HepG2 (cell line): ENCODE data around the gene ZDHHC7. TPM values are rescaled to one million over a fixed set of nuclear protein-coding genes. Genes with fewer than 3 reads are reported as not detected.

Source experiments
- CBX5 ChIP-seq: sonication (generic); formaldehyde crosslinking; IDR thresholded peaks from 2 replicates; pipeline ENCODE4 v1.4.0; 2020; ENCODE audit warnings: missing genetic modification reagents, borderline replicate concordance
- DNMT1 ChIP-seq: sonication (generic); formaldehyde crosslinking; IDR thresholded peaks from 2 replicates; pipeline ENCODE4 v1.5.1; 2020; ENCODE audit warnings: mild to moderate bottlenecking, missing genetic modification reagents
- HNRNPLL ChIP-seq: fragments of 200-400 bp; formaldehyde crosslinking; IDR thresholded peaks from 2 replicates; pipeline ENCODE4 v1.6.1; 2017; ENCODE audit warnings: mild to moderate bottlenecking, low read depth, low read length; ENCODE audit not compliant: poor library complexity, severe bottlenecking
- SKI ChIP-seq: fragments of 450-650 bp; IDR thresholded peaks from one replicate; pipeline ENCODE4 v1.6.1; 2018; ENCODE audit warnings: mild to moderate bottlenecking; ENCODE audit not compliant: partially characterized antibody
- SNRNP70 ChIP-seq: fragments of 200-400 bp; formaldehyde crosslinking; IDR thresholded peaks from 2 replicates; pipeline ENCODE4 v1.6.1; 2017; ENCODE audit warnings: mild to moderate bottlenecking, low read depth, low read length, moderate library complexity
- TAF1 ChIP-seq: sonication (generic); formaldehyde crosslinking; IDR thresholded peaks from 2 replicates; pipeline ENCODE4 v1.4.0; 2020; ENCODE audit warnings: missing genetic modification reagents
- ZBTB7A ChIP-seq: sonication (generic); formaldehyde crosslinking; IDR thresholded peaks from 2 replicates; pipeline ENCODE4 v1.8.0; 2022; ENCODE audit warnings: mild to moderate bottlenecking, missing genetic modification reagents
- ZBTB7B ChIP-seq: sonication (generic); formaldehyde crosslinking; IDR thresholded peaks from 2 replicates; pipeline ENCODE4 v1.4.0; 2020; ENCODE audit warnings: missing genetic modification reagents
- ZFYVE20 ChIP-seq: sonication (generic); formaldehyde crosslinking; IDR thresholded peaks from 2 replicates; pipeline ENCODE4 v1.8.0; 2023; ENCODE audit warnings: low read depth, mild to moderate bottlenecking, moderate library complexity, missing genetic modification reagents, borderline replicate concordance
- ZNF292 ChIP-seq: sonication (generic); formaldehyde crosslinking; IDR thresholded peaks from 2 replicates; pipeline ENCODE4 v1.8.1; 2022; ENCODE audit warnings: mild to moderate bottlenecking, low read depth, missing genetic modification reagents, borderline replicate concordance
- ZNF503 ChIP-seq: sonication (generic); formaldehyde crosslinking; IDR thresholded peaks from 2 replicates; pipeline ENCODE4 v1.4.0; 2020; ENCODE audit warnings: missing genetic modification reagents
- ZNF510 ChIP-seq: sonication (generic); formaldehyde crosslinking; IDR thresholded peaks from 2 replicates; pipeline ENCODE4 v1.4.0; 2020; ENCODE audit warnings: low read depth, mild to moderate bottlenecking, missing genetic modification reagents
- ZNF576 ChIP-seq: sonication (generic); formaldehyde crosslinking; IDR thresholded peaks from 2 replicates; pipeline ENCODE4 v1.4.0; 2020; ENCODE audit warnings: mild to moderate bottlenecking, missing genetic modification reagents
- ZNF614 ChIP-seq: IDR thresholded peaks from 2 replicates; pipeline ENCODE4 v1.6.1; 2018; ENCODE audit warnings: missing biosample characterization, missing genetic modification reagents, inconsistent platforms, borderline replicate concordance
- ZNF75D ChIP-seq: sonication (generic); formaldehyde crosslinking; IDR thresholded peaks from 2 replicates; pipeline ENCODE4 v1.8.1; 2023; ENCODE audit warnings: missing genetic modification reagents, mild to moderate bottlenecking, borderline replicate concordance
- ZNF879 ChIP-seq: sonication (generic); formaldehyde crosslinking; IDR thresholded peaks from 2 replicates; pipeline ENCODE4 v1.8.1; 2023; ENCODE audit warnings: missing genetic modification reagents
- polyA plus RNA-seq, 8 experiments: library from polyadenylated mRNA; depleted of rRNA in 3 of 8; stranded (reverse) in 7 of 8; unstranded in 1 of 8; fragments of >200 nt; fragmentation: Illumina TruSeq in 4 of 8; extraction: Trizol in 4 of 8; gene quantifications; 2 replicates each; pipeline versions ENCODE4 v1.2.1 to v1.2.3, GENCODE V29; 2011 to 2016; ENCODE audit warnings: low read depth in 4 of 8, missing spikeins in 1 of 8, mixed read lengths in 1 of 8; ENCODE audit not compliant: insufficient read depth in 1 of 8
- total RNA-seq, 5 experiments: library from RNA; depleted of rRNA; stranded (reverse); fragments of >200 nt; fragmentation: Illumina TruSeq; extraction: Trizol; gene quantifications; 2 replicates each; pipeline ENCODE4 v1.2.3, GENCODE V29; 2016; ENCODE audit warnings: low read depth in 1 of 5
- TF ChIP-seq, protein P1 (sequence below): sonication (generic); formaldehyde crosslinking; IDR thresholded peaks from 2 replicates; pipeline ENCODE4 v1.8.1; 2023; ENCODE audit warnings: mild to moderate bottlenecking, missing genetic modification reagents, borderline replicate concordance
- TF ChIP-seq, protein P2 (sequence below): IDR thresholded peaks from 2 replicates; pipeline ENCODE4 v1.6.1; 2016; ENCODE audit warnings: missing compliant biosample characterization, missing genetic modification reagents, borderline replicate concordance
- TF ChIP-seq, protein P3 (sequence below): sonication (generic); formaldehyde crosslinking; IDR thresholded peaks from 2 replicates; pipeline ENCODE4 v1.5.0; 2020; ENCODE audit warnings: mild to moderate bottlenecking, missing genetic modification reagents, borderline replicate concordance

ZDHHC7 gene
- total and polyA plus RNA-seq, 2 of the 13 experiments (the other 11 are each of a cell fraction or from before 2014, with no cell fraction given), result 46.8 to 67.6 TPM

GRCh38 chr16:85055493-85056210 lies 44.3 kb upstream of the ZDHHC7 start (continued):
- TF ChIP-seq HNRNPLL (no peak), ZNF576 (CRISPR knock-in tag) (no peak; the same call in 1 of the 2 replicates), DNMT1 (CRISPR knock-in tag) (no peak), TAF1 (CRISPR knock-in tag) (no peak), ZNF879 (CRISPR knock-in tag) (peak; percentile 71; the same call in 1 of the 2 replicates), ZNF75D (no peak), ZBTB7A (CRISPR knock-in tag) (peak; percentile 49; the same call in 1 of the 2 replicates), CBX5 (CRISPR knock-in tag) (peak; percentile 76; the same call in 1 of the 2 replicates), ZNF510 (CRISPR knock-in tag) (no peak), ZNF614 (CRISPR knock-in tag) (0 out of 2 replicates have a peak, but pooled peaks have one; percentile 27), SKI (no peak), ZBTB7B (CRISPR knock-in tag) (0 out of 2 replicates have a peak, but pooled peaks have one; percentile 24), ZNF292 (CRISPR knock-in tag) (peak; percentile 35; the same call in 1 of the 2 replicates), SNRNP70 (no peak), ZFYVE20 (CRISPR knock-in tag) (no peak), ZNF503 (CRISPR knock-in tag) (no peak)
- TF ChIP-seq, protein P1, sequence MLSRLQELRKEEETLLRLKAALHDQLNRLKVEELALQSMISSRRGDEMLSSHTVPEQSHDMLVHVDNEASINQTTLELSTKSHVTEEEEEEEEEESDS, result peak; percentile 78
- TF ChIP-seq, protein P2, sequence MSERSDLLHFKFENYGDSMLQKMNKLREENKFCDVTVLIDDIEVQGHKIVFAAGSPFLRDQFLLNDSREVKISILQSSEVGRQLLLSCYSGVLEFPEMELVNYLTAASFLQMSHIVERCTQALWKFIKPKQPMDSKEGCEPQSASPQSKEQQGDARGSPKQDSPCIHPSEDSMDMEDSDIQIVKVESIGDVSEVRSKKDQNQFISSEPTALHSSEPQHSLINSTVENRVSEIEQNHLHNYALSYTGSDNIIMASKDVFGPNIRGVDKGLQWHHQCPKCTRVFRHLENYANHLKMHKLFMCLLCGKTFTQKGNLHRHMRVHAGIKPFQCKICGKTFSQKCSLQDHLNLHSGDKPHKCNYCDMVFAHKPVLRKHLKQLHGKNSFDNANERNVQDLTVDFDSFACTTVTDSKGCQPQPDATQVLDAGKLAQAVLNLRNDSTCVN (CRISPR knock-in tag), result peak; percentile 48; the same call in 1 of the 2 replicates
- TF ChIP-seq, protein P3, sequence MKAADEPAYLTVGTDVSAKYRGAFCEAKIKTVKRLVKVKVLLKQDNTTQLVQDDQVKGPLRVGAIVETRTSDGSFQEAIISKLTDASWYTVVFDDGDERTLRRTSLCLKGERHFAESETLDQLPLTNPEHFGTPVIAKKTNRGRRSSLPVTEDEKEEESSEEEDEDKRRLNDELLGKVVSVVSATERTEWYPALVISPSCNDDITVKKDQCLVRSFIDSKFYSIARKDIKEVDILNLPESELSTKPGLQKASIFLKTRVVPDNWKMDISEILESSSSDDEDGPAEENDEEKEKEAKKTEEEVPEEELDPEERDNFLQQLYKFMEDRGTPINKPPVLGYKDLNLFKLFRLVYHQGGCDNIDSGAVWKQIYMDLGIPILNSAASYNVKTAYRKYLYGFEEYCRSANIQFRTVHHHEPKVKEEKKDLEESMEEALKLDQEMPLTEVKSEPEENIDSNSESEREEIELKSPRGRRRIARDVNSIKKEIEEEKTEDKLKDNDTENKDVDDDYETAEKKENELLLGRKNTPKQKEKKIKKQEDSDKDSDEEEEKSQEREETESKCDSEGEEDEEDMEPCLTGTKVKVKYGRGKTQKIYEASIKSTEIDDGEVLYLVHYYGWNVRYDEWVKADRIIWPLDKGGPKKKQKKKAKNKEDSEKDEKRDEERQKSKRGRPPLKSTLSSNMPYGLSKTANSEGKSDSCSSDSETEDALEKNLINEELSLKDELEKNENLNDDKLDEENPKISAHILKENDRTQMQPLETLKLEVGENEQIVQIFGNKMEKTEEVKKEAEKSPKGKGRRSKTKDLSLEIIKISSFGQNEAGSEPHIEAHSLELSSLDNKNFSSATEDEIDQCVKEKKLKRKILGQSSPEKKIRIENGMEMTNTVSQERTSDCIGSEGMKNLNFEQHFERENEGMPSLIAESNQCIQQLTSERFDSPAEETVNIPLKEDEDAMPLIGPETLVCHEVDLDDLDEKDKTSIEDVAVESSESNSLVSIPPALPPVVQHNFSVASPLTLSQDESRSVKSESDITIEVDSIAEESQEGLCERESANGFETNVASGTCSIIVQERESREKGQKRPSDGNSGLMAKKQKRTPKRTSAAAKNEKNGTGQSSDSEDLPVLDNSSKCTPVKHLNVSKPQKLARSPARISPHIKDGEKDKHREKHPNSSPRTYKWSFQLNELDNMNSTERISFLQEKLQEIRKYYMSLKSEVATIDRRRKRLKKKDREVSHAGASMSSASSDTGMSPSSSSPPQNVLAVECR, result no peak; the same call in none of the 2 replicates
